MCF 10A (cell line): Measurements from ENCODE around the gene ZNF524. TPM values are rescaled to one million over a fixed set of nuclear protein-coding genes. Genes with fewer than 3 reads are reported as not detected.

Source experiments
- BruUV-seq: library from RNA; stranded (reverse); fragments of 400-500 nt; replicated peaks from 2 replicates; lab custom pipeline; 2021; lab: Mats Ljungman, UMichigan
- CTCF ChIA-PET: fragments of 300-600 bp; sonication (Branson Sonifier 250); formaldehyde crosslinking; extraction: SDS; loops from one replicate; lab custom pipeline; 2021; ENCODE audit warnings: antibody characterized with exemption, inconsistent platforms; lab: Yijun Ruan, JAX
- POLR2A ChIA-PET: fragments of 300-600, 350-650 bp; sonication (Branson Sonifier 250); formaldehyde crosslinking; extraction: SDS; loops from one replicate; lab custom pipeline; 2020; ENCODE audit warnings: antibody characterized with exemption, inconsistent platforms; lab: Yijun Ruan, JAX
- DNase-seq: peaks from one replicate; pipeline ENCODE4 v3.0.0-alpha.2; 2018; ENCODE audit not compliant: unreplicated experiment
- H3K27ac Mint-ChIP-seq: one replicate; pipeline ENCODE4 v1.8.0; 2022; ENCODE audit warnings: mild to moderate bottlenecking, low read depth, mixed read lengths; ENCODE audit not compliant: unreplicated experiment
- H3K27me3 Mint-ChIP-seq: one replicate; pipeline ENCODE4 v1.8.0; 2022; ENCODE audit warnings: mixed read lengths; ENCODE audit not compliant: insufficient read depth, unreplicated experiment
- H3K36me3 Mint-ChIP-seq: one replicate; pipeline ENCODE4 v1.8.0; 2022; ENCODE audit warnings: mild to moderate bottlenecking, moderate library complexity, mixed read lengths; ENCODE audit not compliant: insufficient read depth, unreplicated experiment
- H3K4me1 Mint-ChIP-seq: one replicate; pipeline ENCODE4 v1.8.0; 2022; ENCODE audit warnings: mixed read lengths; ENCODE audit not compliant: insufficient read depth, unreplicated experiment
- H3K4me3 Mint-ChIP-seq: one replicate; pipeline ENCODE4 v1.8.0; 2022; ENCODE audit warnings: mild to moderate bottlenecking, moderate library complexity, mixed read lengths; ENCODE audit not compliant: unreplicated experiment
- H3K9me3 Mint-ChIP-seq: one replicate; pipeline ENCODE4 v1.8.0; 2022; ENCODE audit warnings: mixed read lengths; ENCODE audit not compliant: unreplicated experiment
- CTCF ChIP-seq: fragments of 200-600 bp; IDR thresholded peaks from one replicate; pipeline ENCODE4 v1.8.0; 2022; ENCODE audit warnings: antibody characterized with exemption, mild to moderate bottlenecking; ENCODE audit not compliant: unreplicated experiment
- intact Hi-C: fragments of 100-400 bp; cut with micrococcal nuclease; formaldehyde crosslinking; loops from 2 replicates; pipeline ENCODE4 v1.14.1; 2022
- total RNA-seq: library from RNA; stranded (reverse); gene quantifications from 2 replicates; pipeline ENCODE4 v1.2.3, GENCODE V29; 2022

Gene ZNF524
- total RNA-seq, 1 experiment from 2014 or later, result 17.6 TPM

GRCh38 chr19:55636723-55637122, 36.6 kb downstream of the ZNF524 start:
- DNase-seq, result no peak
- Mint-ChIP-seq H3K27ac (peak overlapping the region; percentile 100), H3K4me1 (peaks cover 32% of the 10 kb centered on the region), H3K36me3 (peaks cover 22% of the 10 kb centered on the region), H3K4me3 (peak overlapping the region; percentile 98), H3K9me3 (no peaks in the 10 kb centered on the region), H3K27me3 (no peaks in the 10 kb centered on the region)
- no TSS peak for BruUV-seq
- TF ChIP-seq CTCF, result no peak
- POLR2A ChIA-PET, result interaction anchor here (0.6 to 2.2 kb wide), 5 partner anchors 11 to 1189 kb away, joined by 3 to 7 read pairs (median 4); partner anchors contain the start of genes CCDC106 and FIZ1
- intact Hi-C loops, result loop anchor here (10.0 kb wide), 1 partner anchor 698 kb away; no protein-coding TSS in a partner anchor
- CTCF ChIA-PET, result interaction anchor here (0.5 to 2.9 kb wide), 11 partner anchors 10 to 1980 kb away, joined by 3 to 12 read pairs (median 4); partner anchors contain the start of genes DNAAF3 and U2AF2

- CTCF ChIA-PET, result interaction anchor here (0.5 to 2.9 kb wide), 9 partner anchors 11 to 1979 kb away, joined by 3 to 12 read pairs (median 5); partner anchors contain the start of genes DNAAF3 and U2AF2
- TF ChIP-seq CTCF, result no peak
- no peaks in the 10 kb centered on the region for H3K27me3 Mint-ChIP-seq
- POLR2A ChIA-PET, result interaction anchor here (0.6 to 2.2 kb wide), 6 partner anchors 10 to 575 kb away, joined by 3 to 7 read pairs (median 5); partner anchors contain the start of genes CCDC106, FIZ1 and RDH13
- peaks cover 22% of the 10 kb centered on the region for H3K36me3 Mint-ChIP-seq
- no peak overlapping the region for H3K4me3 Mint-ChIP-seq
- no TSS peak for BruUV-seq
- no peak overlapping the region for H3K27ac Mint-ChIP-seq
- no peak for DNase-seq
- no peaks in the 10 kb centered on the region for H3K9me3 Mint-ChIP-seq
- intact Hi-C loops, result loop anchor here (10.0 kb wide), 1 partner anchor 697 kb away; no protein-coding TSS in a partner anchor
- peaks cover 28% of the 10 kb centered on the region for H3K4me1 Mint-ChIP-seq
Measured at GRCh38 chr19:55637534-55637933, 37.4 kb downstream of the ZNF524 start.

- H3K4me1 Mint-ChIP-seq, result peaks cover 36% of the 10 kb centered on the region
Measured at GRCh38 chr19:55638864-55639359, 38.8 kb downstream of the ZNF524 start.

More at GRCh38 chr19:55638864-55639359, 38.8 kb downstream of the ZNF524 start:
- Mint-ChIP-seq H3K27ac (no peak overlapping the region), H3K27me3 (no peaks in the 10 kb centered on the region), H3K9me3 (no peaks in the 10 kb centered on the region), H3K4me3 (no peak overlapping the region), H3K36me3 (peaks cover 34% of the 10 kb centered on the region)
- ChIA-PET CTCF (interaction anchor here (0.5 to 2.3 kb wide), 7 partner anchors 9 to 968 kb away, joined by 3 to 12 read pairs (median 4); partner anchors contain the start of genes CCDC106 and ZNF784), POLR2A (interaction anchor here (0.7 to 1.7 kb wide), 3 partner anchors 16 to 35 kb away, joined by 3 to 8 read pairs (median 3); partner anchors contain the start of gene U2AF2)
- BruUV-seq, result no TSS peak
- intact Hi-C loops, result loop anchor here (10.0 kb wide), 1 partner anchor 696 kb away; no protein-coding TSS in a partner anchor
- peak; percentile 25 for TF ChIP-seq CTCF
- peak; percentile 46 for DNase-seq
